ENCODE data around the gene BIRC6.

DNA sequence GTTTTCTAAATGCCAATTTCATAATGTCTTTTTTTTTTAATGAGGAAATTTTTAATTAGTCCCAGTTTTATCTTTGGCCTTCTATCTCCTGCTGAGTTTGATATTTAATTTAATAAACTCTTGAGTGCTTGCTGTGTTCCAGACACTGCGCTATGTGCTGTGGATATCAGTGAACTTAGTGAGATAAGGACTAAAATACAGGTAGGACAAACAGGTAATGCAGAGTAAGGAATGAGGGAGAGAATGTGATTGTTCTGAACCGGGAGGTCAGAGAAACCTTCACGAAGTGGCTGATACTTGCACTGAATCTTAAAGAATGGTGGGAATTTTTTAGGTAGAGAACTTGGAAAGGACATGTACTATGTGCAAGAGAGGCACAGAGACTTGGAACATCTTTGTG lies 299.2 kb downstream of the BIRC6 start:
- TF ChIP-seq POLR2AphosphoS5 (IDR thresholded peaks at IDR 0.05; ENCODE audit: low read depth, low read length) (no peak), REST (IDR thresholded peaks at IDR 0.05; ENCODE audit: insufficient read depth in 1 of 2, low read depth in 2 of 2, low read length in 2 of 2) (no peak)
